GM21717 (cell line): ENCODE data around the gene NGEF.

Experiments
- ATAC-seq: cut with Tn5 transposase; IDR thresholded peaks from one replicate; pipeline ENCODE4 v1.9.1; 2021; ENCODE audit warnings: mild to moderate bottlenecking, moderate library complexity; ENCODE audit not compliant: unreplicated experiment

NGEF gene

GRCh38 chr2:232901736-232902578 lies 111.1 kb downstream of the NGEF start:
- ATAC-seq, result no peak

- ATAC-seq, result no peak
Observed at GRCh38 chr2:232900811-232901735, 112.0 kb downstream of the NGEF start.

- no peak for ATAC-seq
Observed at GRCh38 chr2:232898592-232899543, 114.2 kb downstream of the NGEF start.

GRCh38 chr2:232897598-232898408 lies 115.3 kb downstream of the NGEF start:
- no peak for ATAC-seq

GRCh38 chr2:232896720-232897597 lies 116.1 kb downstream of the NGEF start:
- no peak for ATAC-seq

GRCh38 chr2:232896111-232896510 lies 116.9 kb downstream of the NGEF start:
- no peak for ATAC-seq

- ATAC-seq, result no peak
Observed at GRCh38 chr2:232894746-232895145, 118.3 kb downstream of the NGEF start.

- no peak for ATAC-seq
Observed at GRCh38 chr2:232894251-232894650, 118.8 kb downstream of the NGEF start.

- no peak for ATAC-seq
Observed at GRCh38 chr2:232893834-232894233, 119.2 kb downstream of the NGEF start.

- no peak for ATAC-seq
Observed at GRCh38 chr2:232892843-232893242, 120.2 kb downstream of the NGEF start.

GRCh38 chr2:232892221-232892620 lies 120.8 kb downstream of the NGEF start:
- no peak for ATAC-seq

GRCh38 chr2:232891621-232892071 lies 121.4 kb downstream of the NGEF start:
- ATAC-seq, result no peak

GRCh38 chr2:232890896-232891601 lies 122.0 kb downstream of the NGEF start:
- ATAC-seq, result no peak

- ATAC-seq, result no peak
Observed at GRCh38 chr2:232890536-232890895, 122.5 kb downstream of the NGEF start.

- ATAC-seq, result no peak
Observed at GRCh38 chr2:232889876-232890401, 123.1 kb downstream of the NGEF start.

GRCh38 chr2:232888839-232889529 lies 124.1 kb downstream of the NGEF start:
- ATAC-seq, result no peak

GRCh38 chr2:232888099-232888836 lies 124.8 kb downstream of the NGEF start:
- no peak for ATAC-seq
